Measurements from ENCODE around the gene NME4.
A peak's percentile ranks its signal among the peaks of the same experiment; 100 is the strongest.
"Not testable (repeated sequence)": the region's sequence is repeated elsewhere in the genome, so short reads cannot be mapped to it uniquely, and the experiment has no call there.

NME4 gene

DNA sequence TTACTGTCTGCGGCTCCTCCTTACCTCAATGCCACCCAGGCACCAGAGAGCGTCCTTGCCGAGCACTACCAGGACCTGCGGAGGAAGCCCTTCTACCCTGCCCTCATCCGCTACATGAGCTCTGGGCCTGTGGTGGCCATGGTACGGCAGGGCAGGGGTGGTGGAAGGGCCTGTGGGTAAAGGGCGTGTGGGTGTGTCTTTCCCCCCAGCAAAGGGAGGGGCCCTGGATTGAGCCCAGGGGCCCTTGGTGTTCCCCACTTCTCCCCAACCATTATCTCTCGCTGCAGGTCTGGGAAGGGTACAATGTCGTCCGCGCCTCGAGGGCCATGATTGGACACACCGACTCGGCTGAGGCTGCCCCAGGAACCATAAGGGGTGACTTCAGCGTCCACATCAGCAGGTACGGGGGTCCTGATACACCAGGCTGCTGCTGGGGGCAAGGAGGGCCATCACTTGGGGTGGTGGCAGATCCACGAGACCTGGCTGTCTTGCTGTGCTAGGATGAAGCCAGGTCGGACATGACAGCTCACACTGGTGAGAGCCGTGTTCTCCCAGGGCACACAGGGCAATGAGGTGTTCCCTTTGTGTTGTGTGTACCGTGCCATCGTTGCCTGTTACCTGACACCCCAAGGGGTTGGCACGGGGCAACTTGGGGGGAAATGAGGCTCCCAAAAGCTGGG is 2.5 kb downstream of the NME4 start:
- no peak for DNase-seq

DNA sequence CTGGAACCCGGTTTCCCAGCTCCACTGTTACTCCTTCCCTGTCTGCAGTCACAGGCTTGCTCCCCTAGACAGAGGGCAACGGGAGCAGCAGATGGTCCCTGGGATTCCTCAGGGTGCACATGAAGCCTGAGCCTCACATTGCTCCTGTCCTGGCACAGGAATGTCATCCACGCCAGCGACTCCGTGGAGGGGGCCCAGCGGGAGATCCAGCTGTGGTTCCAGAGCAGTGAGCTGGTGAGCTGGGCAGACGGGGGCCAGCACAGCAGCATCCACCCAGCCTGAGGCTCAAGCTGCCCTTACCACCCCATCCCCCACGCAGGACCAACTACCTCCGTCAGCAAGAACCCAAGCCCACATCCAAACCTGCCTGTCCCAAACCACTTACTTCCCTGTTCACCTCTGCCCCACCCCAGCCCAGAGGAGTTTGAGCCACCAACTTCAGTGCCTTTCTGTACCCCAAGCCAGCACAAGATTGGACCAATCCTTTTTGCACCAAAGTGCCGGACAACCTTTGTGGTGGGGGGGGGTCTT is 3.1 kb downstream of the NME4 start:
- no peak for DNase-seq

DNA sequence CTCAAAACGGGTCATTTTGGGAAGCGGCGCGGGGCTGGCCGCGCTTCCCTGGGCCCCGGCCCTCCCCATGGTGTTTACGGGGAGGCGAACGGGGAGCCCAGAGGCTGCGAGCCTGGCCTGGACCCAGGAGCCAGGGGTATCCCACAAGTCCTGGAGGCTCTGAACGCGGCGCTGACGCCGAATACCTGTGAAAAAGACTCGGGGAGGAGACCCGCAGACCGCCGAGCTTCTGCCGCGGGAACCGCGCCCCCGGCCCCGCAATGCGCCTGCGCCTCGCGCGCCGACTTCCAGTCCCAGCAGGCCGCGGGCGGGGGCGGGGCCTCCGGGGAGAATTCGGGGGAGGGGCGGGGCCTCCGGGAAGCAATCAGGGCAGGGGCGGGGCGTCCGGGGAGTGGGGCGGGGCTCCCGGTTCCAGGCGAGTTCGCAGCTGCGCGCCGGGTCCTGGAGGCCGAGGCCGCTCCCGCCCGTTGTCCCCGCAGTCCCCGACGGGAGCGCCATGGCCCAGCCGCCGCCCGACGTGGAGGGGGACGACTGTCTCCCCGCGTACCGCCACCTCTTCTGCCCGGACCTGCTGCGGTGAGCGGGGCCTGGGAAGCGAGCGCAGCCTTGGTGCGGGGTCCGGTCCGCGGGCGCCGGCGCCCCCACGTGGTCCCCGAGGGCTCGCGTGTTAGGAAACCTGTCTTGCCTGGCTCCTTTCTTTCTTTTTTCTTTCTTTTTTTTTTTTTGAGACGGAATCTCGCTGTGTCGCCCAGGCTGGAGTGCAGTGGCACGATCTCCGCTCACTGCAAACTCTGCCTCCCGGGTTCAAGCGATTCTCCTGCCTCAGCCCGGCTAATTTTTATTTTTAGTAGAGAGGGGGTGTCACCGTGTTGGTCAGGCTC is 4.7 kb downstream of the NME4 start, which contains the start of gene DECR2:
TSS of gene DECR2 (plus strand) at position 418 of the 881 bp plus-strand sequence. CDS start at position 497, 79 bp downstream.
- DNase-seq = peak; percentile 96

GRCh38 chr16:404971-405486 is 8.0 kb downstream of the NME4 start:
- DNase-seq = no peak

GRCh38 chr16:405548-406506 is 8.8 kb downstream of the NME4 start:
- DNase-seq = no peak

DNA sequence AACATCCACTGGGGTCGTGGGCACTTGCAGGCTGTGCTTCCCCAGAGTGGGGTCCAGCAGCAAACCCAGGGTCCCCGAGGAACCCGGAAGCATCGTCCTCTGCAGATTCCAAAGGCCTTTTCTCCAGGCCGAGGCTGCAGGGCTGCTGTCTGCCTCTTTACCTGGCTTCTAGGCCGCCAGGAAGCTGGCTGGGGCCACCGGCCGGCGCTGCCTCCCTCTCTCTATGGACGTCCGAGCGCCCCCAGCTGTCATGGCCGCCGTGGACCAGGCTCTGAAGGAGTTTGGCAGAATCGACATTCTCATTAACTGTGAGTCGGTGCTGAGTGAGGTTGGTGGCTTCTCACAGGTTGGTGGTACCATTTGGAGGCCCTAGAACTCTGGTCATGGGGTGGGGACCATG is 10.3 kb downstream of the NME4 start:
- DNase-seq = no peak

DNA sequence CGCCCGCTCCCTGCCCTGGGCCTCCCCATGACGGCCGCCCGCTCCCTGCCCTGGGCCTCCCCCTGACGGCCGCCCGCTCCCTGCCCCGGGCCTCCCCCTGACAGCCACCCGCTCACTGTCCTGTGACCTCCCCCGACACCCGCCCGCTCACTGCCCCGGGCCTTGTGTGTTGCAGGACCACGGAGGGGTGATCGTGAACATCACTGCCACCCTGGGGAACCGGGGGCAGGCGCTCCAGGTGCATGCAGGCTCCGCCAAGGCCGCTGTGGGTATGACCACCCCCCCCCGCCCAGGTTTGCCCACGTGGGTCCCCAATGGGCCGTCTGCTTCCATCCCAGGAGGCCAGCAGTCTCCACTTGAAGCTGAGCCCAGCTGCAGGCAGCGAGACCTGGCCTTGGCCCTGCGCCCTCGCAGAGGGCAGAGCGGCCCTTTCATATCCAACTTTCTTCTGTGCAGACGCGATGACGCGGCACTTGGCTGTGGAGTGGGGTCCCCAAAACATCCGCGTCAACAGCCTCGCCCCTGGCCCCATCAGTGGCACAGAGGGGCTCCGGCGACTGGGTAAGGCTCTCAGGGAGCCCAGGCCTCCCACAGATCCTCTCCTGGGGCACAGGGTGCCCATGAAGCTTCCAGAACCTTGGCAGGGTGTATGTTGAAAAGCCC is 13.6 kb downstream of the NME4 start:
- no peak for DNase-seq

GRCh38 chr16:411576-412265 is 14.7 kb downstream of the NME4 start:
- DNase-seq = no peak

DNA sequence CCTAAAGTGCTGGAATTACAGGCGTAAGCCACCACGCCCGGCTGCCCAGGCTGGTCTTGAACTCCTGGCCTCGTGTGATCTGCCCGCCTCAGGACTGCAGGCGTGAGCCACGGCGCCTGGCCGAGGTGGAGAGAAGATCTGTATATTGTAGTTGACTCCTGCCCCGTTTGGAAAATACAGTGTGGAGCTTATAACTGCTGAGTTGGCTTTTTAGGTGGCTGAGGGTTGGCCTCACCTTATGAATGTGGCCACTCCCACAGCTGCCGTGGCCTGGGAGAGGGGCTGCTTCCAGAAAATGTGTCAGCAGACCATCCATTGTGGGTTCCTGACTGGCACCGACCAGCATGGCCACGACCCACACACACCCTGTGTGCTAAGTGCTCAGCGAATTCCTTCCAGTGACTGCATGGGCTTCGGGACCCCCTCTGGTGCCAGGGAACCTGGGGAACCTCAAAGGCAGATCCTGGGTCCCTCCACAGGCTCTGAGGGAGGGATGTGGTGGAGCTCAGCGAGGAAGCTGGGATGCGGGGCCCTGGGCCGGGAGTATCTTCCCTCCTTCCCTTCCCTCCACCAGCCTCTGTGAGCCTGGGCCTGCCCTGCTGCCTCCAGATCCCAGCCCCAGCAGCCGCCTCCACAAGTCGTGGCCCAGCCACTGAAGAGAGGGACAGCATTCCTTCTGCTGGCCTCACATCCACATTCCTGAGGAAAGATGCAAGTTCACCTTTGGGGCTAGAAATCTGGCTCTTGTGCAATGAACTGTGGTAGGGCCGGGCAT is 17.6 kb downstream of the NME4 start:
- DNase-seq = no peak

DNA sequence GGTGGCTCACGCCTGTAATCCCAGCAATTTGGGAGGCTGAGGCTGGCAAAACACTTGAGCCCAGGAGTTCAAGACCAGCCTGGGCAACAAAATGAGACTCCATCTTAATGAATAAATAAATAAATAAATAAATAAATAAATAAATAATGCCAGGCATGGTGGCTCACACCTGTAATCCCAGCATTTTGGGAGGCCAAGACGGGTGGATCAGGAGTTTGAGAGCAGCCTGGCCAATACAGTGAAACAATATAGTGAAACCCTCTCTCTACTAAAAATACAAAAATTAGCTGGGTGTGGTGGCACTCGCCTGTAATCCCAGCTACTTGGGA is 18.1 kb downstream of the NME4 start:
- not testable (repeated sequence) for DNase-seq

- DNase-seq = not testable (repeated sequence)
Measured at GRCh38 chr16:422179-422578, 25.2 kb downstream of the NME4 start.

- peak; percentile 76 for DNase-seq
Measured at GRCh38 chr16:424033-424622, 27.1 kb downstream of the NME4 start.

DNA sequence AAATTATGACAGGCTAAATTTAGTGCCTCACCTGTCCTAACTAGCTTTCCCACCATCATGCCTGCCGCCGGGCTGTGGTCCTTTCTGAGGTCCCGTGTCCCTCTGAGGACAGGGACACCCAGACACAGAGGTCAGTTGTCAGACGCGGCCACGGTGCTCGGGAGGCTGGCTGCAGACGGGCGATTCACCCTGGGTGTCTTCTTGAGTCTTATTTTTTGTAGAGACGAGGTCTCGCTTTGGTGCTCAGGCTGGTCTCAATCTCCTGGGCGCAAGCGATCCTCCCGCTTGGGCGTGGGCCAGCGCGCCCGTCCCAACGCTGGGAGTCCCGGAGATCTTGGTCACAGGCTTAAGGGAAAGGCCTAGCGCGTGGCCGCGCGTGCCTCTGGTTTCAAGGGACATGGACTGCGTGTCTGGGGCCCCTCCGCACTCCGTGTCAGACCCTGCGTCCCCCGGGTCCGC is 27.7 kb downstream of the NME4 start:
- peak; percentile 46 for DNase-seq

GRCh38 chr16:425082-425718 is 28.2 kb downstream of the NME4 start, which contains the start of gene RAB11FIP3:
Gene RAB11FIP3 (plus strand): TSS chr16:425649. CDS start chr16:426007, 358 bp downstream.
- DNase-seq = peak; percentile 54

DNA sequence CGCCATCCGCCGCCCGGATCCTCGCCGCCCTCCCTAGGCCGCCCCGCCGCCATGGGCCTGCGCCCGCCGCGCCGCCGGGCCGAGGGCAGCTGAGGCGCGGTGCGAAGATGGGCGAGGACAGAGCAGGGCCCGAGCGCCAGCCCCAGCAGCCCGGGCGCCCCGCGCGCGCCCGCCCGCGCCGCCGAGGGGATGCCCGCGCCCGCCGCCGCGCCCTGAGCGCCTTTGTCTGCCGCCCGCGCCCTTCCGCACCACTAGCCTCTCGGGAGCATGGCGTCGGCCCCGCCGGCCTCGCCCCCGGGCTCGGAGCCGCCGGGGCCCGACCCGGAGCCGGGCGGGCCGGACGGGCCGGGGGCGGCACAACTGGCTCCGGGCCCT is 28.7 kb downstream of the NME4 start:
- peak; percentile 46 for DNase-seq

DNA sequence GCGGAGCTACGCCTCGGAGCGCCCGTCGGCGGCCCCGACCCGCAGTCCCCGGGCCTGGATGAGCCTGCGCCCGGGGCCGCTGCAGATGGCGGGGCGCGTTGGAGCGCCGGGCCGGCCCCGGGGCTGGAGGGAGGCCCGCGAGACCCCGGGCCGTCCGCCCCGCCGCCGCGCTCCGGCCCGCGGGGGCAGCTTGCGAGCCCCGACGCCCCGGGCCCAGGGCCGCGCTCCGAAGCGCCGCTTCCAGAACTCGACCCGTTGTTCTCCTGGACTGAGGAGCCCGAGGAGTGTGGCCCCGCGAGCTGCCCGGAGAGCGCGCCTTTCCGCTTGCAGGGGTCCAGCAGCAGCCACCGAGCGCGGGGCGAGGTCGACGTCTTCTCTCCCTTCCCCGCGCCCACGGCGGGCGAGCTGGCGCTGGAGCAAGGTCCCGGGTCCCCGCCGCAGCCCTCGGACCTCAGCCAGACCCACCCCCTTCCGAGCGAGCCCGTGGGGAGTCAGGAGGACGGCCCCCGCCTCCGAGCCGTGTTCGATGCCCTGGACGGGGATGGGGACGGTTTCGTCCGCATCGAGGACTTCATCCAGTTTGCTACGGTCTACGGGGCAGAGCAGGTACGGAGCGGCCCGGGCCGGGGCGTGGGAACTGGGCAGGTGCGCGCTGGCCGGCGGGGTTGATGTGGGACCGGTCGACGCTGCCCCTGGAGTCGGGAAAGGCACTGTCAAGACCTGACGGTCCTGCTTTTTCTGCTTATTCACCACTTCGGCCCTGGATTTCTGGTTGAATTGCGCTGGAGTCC is 29.3 kb downstream of the NME4 start:
- DNase-seq = no peak

- DNase-seq = no peak
Measured at GRCh38 chr16:426906-427249, 29.9 kb downstream of the NME4 start.

- DNase-seq = no peak
Measured at GRCh38 chr16:427250-427649, 30.3 kb downstream of the NME4 start.

DNA sequence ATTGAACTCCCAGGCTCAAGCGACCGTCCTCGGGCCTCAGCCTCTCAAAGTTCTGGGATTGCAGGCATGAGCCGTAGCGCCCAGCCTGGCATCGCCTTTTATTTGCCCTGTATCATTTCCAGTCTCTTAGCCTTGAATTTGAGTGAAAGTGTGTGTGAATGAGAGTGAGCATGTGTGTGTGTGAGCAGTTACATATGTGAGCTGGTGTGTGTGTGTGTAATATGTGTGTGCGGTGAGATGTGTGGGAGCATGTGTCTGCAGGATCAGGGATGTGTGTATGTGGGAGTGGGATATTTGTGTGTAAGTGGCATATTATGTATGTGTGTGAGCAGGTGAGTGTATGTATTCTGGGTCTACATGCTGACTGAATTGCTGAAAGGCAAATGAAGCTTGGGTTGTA is 33.9 kb downstream of the NME4 start:
- no peak for DNase-seq
